ENCODE results near the gene WFIKKN1. TPM values are rescaled to one million over a fixed set of nuclear protein-coding genes. Genes with fewer than 3 reads are reported as not detected.

WFIKKN1 gene
- total and polyA plus RNA-seq, 2 donors from 2014 or later: 0.69 to 1.8 TPM

DNA sequence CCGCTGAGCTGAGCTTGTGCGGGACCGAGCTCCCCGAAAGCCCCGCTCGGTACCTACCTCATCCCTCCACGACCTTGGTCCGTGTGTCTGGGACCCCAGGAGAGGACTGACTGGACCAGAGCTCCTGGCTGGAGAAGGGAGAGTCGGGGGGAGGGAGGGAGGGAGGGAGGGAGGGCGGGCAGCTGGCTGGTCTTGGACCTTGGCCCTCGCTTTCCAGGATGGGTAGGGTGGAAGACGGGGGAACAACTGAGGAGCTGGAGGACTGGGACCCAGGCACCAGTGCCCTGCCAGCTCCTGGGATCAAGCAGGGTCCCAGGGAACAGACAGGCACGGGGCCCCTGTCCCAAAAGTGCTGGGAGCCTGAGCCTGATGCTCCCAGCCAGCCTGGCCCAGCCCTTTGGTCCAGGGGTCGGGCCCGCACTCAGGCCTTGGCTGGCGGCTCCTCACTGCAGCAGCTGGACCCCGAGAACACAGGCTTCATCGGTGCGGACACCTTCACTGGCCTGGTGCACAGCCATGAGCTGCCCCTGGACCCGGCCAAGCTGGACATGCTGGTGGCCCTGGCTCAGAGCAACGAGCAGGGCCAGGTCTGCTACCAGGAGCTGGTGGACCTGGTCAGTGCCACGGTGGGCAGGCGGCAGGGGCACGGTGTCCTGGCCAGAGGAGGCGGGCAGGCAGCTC lies 45.2 kb downstream of the WFIKKN1 start:
- Histone ChIP-seq H3K4me3 (ENCODE audit: low read length in 3 of 3) (no peak overlapping the region), H3K27me3 (ENCODE audit: control insufficient read depth, insufficient read depth, low read length) (no peaks in the 10 kb centered on the region), H3K9me3 (ENCODE audit: control insufficient read depth in 2 of 3, insufficient read depth in 1 of 3, low read length in 3 of 3) (no peaks in the 10 kb centered on the region), H3K36me3 (ENCODE audit: control insufficient read depth in 2 of 3, insufficient read depth in 3 of 3, low read length in 3 of 3) (peaks cover 0 to 10% (median under 1%) of the 10 kb centered on the region in 3 donors), H3K4me1 (ENCODE audit: control insufficient read depth in 2 of 3, insufficient read depth in 2 of 3, low read depth in 1 of 3, low read length in 3 of 3) (peaks cover 0 to 13% (median under 1%) of the 10 kb centered on the region in 3 donors), H3K9ac (ENCODE audit: low read length in 3 of 3) (no peak overlapping the region), H3K27ac (ENCODE audit: low read depth in 2 of 2, low read length in 2 of 2) (no peak overlapping the region)
- no peak for DNase-seq
- TF ChIP-seq, protein P1, sequence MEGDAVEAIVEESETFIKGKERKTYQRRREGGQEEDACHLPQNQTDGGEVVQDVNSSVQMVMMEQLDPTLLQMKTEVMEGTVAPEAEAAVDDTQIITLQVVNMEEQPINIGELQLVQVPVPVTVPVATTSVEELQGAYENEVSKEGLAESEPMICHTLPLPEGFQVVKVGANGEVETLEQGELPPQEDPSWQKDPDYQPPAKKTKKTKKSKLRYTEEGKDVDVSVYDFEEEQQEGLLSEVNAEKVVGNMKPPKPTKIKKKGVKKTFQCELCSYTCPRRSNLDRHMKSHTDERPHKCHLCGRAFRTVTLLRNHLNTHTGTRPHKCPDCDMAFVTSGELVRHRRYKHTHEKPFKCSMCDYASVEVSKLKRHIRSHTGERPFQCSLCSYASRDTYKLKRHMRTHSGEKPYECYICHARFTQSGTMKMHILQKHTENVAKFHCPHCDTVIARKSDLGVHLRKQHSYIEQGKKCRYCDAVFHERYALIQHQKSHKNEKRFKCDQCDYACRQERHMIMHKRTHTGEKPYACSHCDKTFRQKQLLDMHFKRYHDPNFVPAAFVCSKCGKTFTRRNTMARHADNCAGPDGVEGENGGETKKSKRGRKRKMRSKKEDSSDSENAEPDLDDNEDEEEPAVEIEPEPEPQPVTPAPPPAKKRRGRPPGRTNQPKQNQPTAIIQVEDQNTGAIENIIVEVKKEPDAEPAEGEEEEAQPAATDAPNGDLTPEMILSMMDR (IDR thresholded peaks at IDR 0.05; ENCODE audit: borderline replicate concordance, extremely low read depth, insufficient read depth): no peak
- intact Hi-C loops (cut with DNase I): no loop called here
- FAIRE-seq: no peak

DNA sequence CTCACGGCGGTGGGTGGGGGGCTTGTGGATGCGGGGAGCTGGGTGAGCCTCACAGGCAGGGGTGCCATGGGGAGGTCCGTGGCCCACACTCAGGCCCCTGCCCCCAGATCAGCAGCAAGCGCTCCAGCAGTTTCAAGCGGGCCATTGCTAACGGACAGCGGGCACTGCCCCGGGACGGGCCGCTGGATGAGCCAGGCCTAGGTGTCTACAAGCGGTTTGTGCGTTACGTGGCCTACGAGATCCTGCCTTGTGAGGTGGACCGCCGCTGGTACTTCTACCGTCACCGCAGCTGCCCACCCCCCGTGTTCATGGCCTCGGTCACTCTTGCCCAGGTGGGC lies 45.7 kb downstream of the WFIKKN1 start:
- TF ChIP-seq, protein P1 (IDR thresholded peaks at IDR 0.05; ENCODE audit: borderline replicate concordance, extremely low read depth, insufficient read depth): no peak
- FAIRE-seq (no peak), DNase-seq (no peak)
- Histone ChIP-seq H3K27me3 (ENCODE audit: control insufficient read depth, insufficient read depth, low read length) (no peaks in the 10 kb centered on the region), H3K9ac (ENCODE audit: low read length in 3 of 3) (no peak overlapping the region), H3K9me3 (ENCODE audit: control insufficient read depth in 2 of 3, insufficient read depth in 1 of 3, low read length in 3 of 3) (no peaks in the 10 kb centered on the region), H3K4me1 (ENCODE audit: control insufficient read depth in 2 of 3, insufficient read depth in 2 of 3, low read depth in 1 of 3, low read length in 3 of 3) (peaks cover 0 to 18% (median 6%) of the 10 kb centered on the region in 3 donors), H3K27ac (ENCODE audit: low read depth in 2 of 2, low read length in 2 of 2) (no peak overlapping the region), H3K4me3 (ENCODE audit: low read length in 3 of 3) (no peak overlapping the region), H3K36me3 (ENCODE audit: control insufficient read depth in 2 of 3, insufficient read depth in 3 of 3, low read length in 3 of 3) (peaks cover 0 to 10% (median 3%) of the 10 kb centered on the region in 3 donors)
- intact Hi-C loops (cut with DNase I): no loop called here

DNA sequence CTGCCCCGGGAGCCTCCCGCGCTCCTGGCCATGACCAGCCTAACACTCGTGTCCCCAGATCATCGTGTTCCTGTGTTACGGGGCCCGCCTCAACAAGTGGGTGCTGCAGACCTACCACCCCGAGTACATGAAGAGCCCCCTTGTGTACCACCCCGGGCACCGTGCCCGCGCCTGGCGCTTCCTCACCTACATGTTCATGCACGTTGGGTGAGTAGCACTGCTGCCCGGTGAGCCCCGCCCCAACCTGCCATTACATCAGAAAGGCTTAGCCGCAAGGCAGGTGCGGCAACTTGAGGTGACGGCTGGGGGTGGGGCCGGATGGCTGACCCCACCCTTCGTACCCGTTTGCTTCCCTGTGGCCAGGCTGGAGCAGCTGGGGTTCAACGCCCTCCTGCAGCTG lies 46.1 kb downstream of the WFIKKN1 start:
- no peak for FAIRE-seq
- peak in 1 of 5 donors; percentile 81 for DNase-seq
- Histone ChIP-seq H3K27me3 (ENCODE audit: control insufficient read depth, insufficient read depth, low read length) (no peaks in the 10 kb centered on the region), H3K4me1 (ENCODE audit: control insufficient read depth in 2 of 3, insufficient read depth in 2 of 3, low read depth in 1 of 3, low read length in 3 of 3) (peaks cover 0 to 22% (median 7%) of the 10 kb centered on the region in 3 donors), H3K27ac (ENCODE audit: low read depth in 2 of 2, low read length in 2 of 2) (no peak overlapping the region), H3K36me3 (ENCODE audit: control insufficient read depth in 2 of 3, insufficient read depth in 3 of 3, low read length in 3 of 3) (peaks cover 3 to 11% (median 6%) of the 10 kb centered on the region in 3 donors), H3K9ac (ENCODE audit: low read length in 3 of 3) (no peak overlapping the region), H3K4me3 (ENCODE audit: low read length in 3 of 3) (no peak overlapping the region), H3K9me3 (ENCODE audit: control insufficient read depth in 2 of 3, insufficient read depth in 1 of 3, low read length in 3 of 3) (no peaks in the 10 kb centered on the region)
- TF ChIP-seq, protein P1 (IDR thresholded peaks at IDR 0.05; ENCODE audit: borderline replicate concordance, extremely low read depth, insufficient read depth): no peak
- intact Hi-C loops (cut with DNase I): no loop called here

Measured in kidney (tissue), 14 donors.